Gastrocnemius medialis (tissue), 4 donors: ENCODE results near the gene ACTA2. TPM values are rescaled to one million over a fixed set of nuclear protein-coding genes. Genes with fewer than 3 reads are reported as not detected.

ENCODE experiments used
- ATAC-seq, 2 donors: fragments of 150-250 bp; one replicate each; pipeline ENCODE4 v1.9.1; 2016
- DNase-seq, 2 donors: peaks; one replicate each; pipeline ENCODE4 v3.0.0-alpha.2; 2019
- H3K27ac ChIP-seq, 4 donors: fragments of 200-600 bp; sonication (generic); 1 replicate in 1 of 4; 2 replicates in 3 of 4; pipeline ENCODE4 v1.5.1; 2016 to 2018; ENCODE audit warnings: mild to moderate bottlenecking in 2 of 4, moderate library complexity in 1 of 4
- H3K27me3 ChIP-seq, 3 donors: fragments of 200-600 bp; sonication (generic) in 2 of 3; 1 replicate in 1 of 3; 2 replicates in 2 of 3; pipeline versions ENCODE4 v1.5.1 to v1.6.0; 2016 to 2019; ENCODE audit warnings: mild to moderate bottlenecking in 1 of 3, moderate library complexity in 1 of 3
- H3K36me3 ChIP-seq, 2 donors: fragments of 200-600 bp; sonication (generic) in 1 of 2; one replicate each; pipeline ENCODE4 v1.5.1; 2017 to 2018
- H3K4me1 ChIP-seq, 2 donors: fragments of 200-600 bp; sonication (generic) in 1 of 2; one replicate each; pipeline ENCODE4 v1.5.1; 2016 to 2017; ENCODE audit warnings: mild to moderate bottlenecking in 2 of 2
- H3K4me3 ChIP-seq, 4 donors: fragments of 200-600 bp; sonication (generic) in 3 of 4; 1 replicate in 1 of 4; 2 replicates in 3 of 4; pipeline ENCODE4 v1.5.1; 2016 to 2019; ENCODE audit warnings: mild to moderate bottlenecking in 2 of 4
- H3K9me3 ChIP-seq, 3 donors: fragments of 200-600 bp; sonication (generic) in 2 of 3; 1 replicate in 1 of 3; 2 replicates in 2 of 3; pipeline ENCODE4 v1.5.1; 2016 to 2019
- CTCF ChIP-seq, 5 experiments: fragments of 450-650 bp in 3 of 5; fragments of 200-600 bp in 2 of 5; sonication (generic) in 2 of 5; IDR thresholded peaks in 4 of 5; conservative IDR thresholded peaks in 1 of 5; 1 replicate in 4 of 5; 2 replicates in 1 of 5; pipeline ENCODE4 v1.5.1; 2016 to 2019; ENCODE audit warnings: antibody characterized with exemption in 5 of 5, mild to moderate bottlenecking in 3 of 5, moderate library complexity in 3 of 5
- POLR2A ChIP-seq, 2 donors: fragments of 450-650 bp; IDR thresholded peaks; one replicate each; pipeline ENCODE4 v1.6.1; 2017; ENCODE audit warnings: antibody characterized with exemption in 2 of 2, mild to moderate bottlenecking in 2 of 2, moderate library complexity in 2 of 2
- in situ Hi-C, 4 donors: fragments of 200-750 bp; cut with MboI; loops; one replicate each; pipeline versions ENCODE4 v1.15.0 to v1.8.0; 2017; ENCODE audit warnings: low sequenced_read_pairs in 4 of 4
- intact Hi-C: fragments of 100-400 bp; cut with DNase I; formaldehyde crosslinking; loops from one replicate; pipeline ENCODE4 v1.15.1; 2023; ENCODE audit warnings: low total_unique reads
- total RNA-seq, 4 donors: library from RNA; depleted of rRNA; stranded (reverse); fragments of >200 nt; gene quantifications; one replicate each; pipeline versions ENCODE4 v1.1.0 to v1.2.3, GENCODE V29; 2016

The ACTA2 gene
- total RNA-seq, 4 donors from 2014 or later = 23.4 to 119 (median 74.2) TPM

- H3K36me3 ChIP-seq = no peaks in the 10 kb centered on the region
- no peak overlapping the region for H3K4me3 ChIP-seq
- H3K9me3 ChIP-seq = no peaks in the 10 kb centered on the region
- H3K27me3 ChIP-seq = no peaks in the 10 kb centered on the region
- in situ Hi-C loops = no loop called here
- no peak for ATAC-seq
- intact Hi-C loops = no loop called here
- no peak for DNase-seq
- H3K4me1 ChIP-seq = peaks cover 13 to 21% of the 10 kb centered on the region in 2 donors
- TF ChIP-seq POLR2A (IDR thresholded peaks at IDR 0.05) (no peak), CTCF (IDR thresholded peaks at IDR 0.05 in 4 of 5, conservative IDR thresholded peaks at IDR 0.05 in 1 of 5) (no peak)
- H3K27ac ChIP-seq = no peak overlapping the region
Measured at GRCh38 chr10:88923520-88923919, 29.1 kb downstream of the ACTA2 start.

- in situ Hi-C loops (no loop called here), intact Hi-C loops (no loop called here)
- Histone ChIP-seq H3K4me3 (no peak overlapping the region), H3K9me3 (no peaks in the 10 kb centered on the region), H3K27me3 (no peaks in the 10 kb centered on the region), H3K4me1 (peaks cover 11 to 13% of the 10 kb centered on the region in 2 donors), H3K36me3 (no peaks in the 10 kb centered on the region), H3K27ac (no peak overlapping the region)
- ATAC-seq (no peak), DNase-seq (no peak)
- no peak for TF ChIP-seq POLR2A (IDR thresholded peaks at IDR 0.05)
- TF ChIP-seq CTCF (IDR thresholded peaks at IDR 0.05 in 4 of 5, conservative IDR thresholded peaks at IDR 0.05 in 1 of 5) = no peak
Measured at GRCh38 chr10:88922041-88922440, 30.5 kb downstream of the ACTA2 start.

GRCh38 chr10:88920986-88921593 lies 31.5 kb downstream of the ACTA2 start:
- Histone ChIP-seq H3K36me3 (no peaks in the 10 kb centered on the region), H3K27me3 (no peaks in the 10 kb centered on the region), H3K4me3 (no peak overlapping the region), H3K27ac (no peak overlapping the region), H3K4me1 (peaks cover 6 to 7% of the 10 kb centered on the region in 2 donors), H3K9me3 (no peaks in the 10 kb centered on the region)
- no peak for DNase-seq
- TF ChIP-seq CTCF (IDR thresholded peaks at IDR 0.05 in 4 of 5, conservative IDR thresholded peaks at IDR 0.05 in 1 of 5) = no peak
- no peak for TF ChIP-seq POLR2A (IDR thresholded peaks at IDR 0.05)
- intact Hi-C loops = no loop called here
- ATAC-seq = no peak
- in situ Hi-C loops = no loop called here

GRCh38 chr10:88920198-88920597 lies 32.4 kb downstream of the ACTA2 start:
- DNase-seq = no peak
- Histone ChIP-seq H3K27ac (no peak overlapping the region), H3K27me3 (no peaks in the 10 kb centered on the region), H3K9me3 (no peaks in the 10 kb centered on the region), H3K36me3 (no peaks in the 10 kb centered on the region), H3K4me3 (no peak overlapping the region), H3K4me1 (peaks cover 0 to 5% of the 10 kb centered on the region in 2 donors)
- no peak for ATAC-seq
- TF ChIP-seq POLR2A (IDR thresholded peaks at IDR 0.05) (no peak), CTCF (IDR thresholded peaks at IDR 0.05 in 4 of 5, conservative IDR thresholded peaks at IDR 0.05 in 1 of 5) (no peak)
- in situ Hi-C loops (no loop called here), intact Hi-C loops (no loop called here)

GRCh38 chr10:88919041-88919440 lies 33.5 kb downstream of the ACTA2 start:
- intact Hi-C loops (no loop called here), in situ Hi-C loops (no loop called here)
- H3K27me3 ChIP-seq = no peaks in the 10 kb centered on the region
- H3K4me3 ChIP-seq = no peak overlapping the region
- H3K4me1 ChIP-seq = peaks cover 0 to 5% of the 10 kb centered on the region in 2 donors
- no peak for ATAC-seq
- no peak for DNase-seq
- no peak overlapping the region for H3K27ac ChIP-seq
- H3K36me3 ChIP-seq = no peaks in the 10 kb centered on the region
- H3K9me3 ChIP-seq = no peaks in the 10 kb centered on the region
- TF ChIP-seq CTCF (IDR thresholded peaks at IDR 0.05 in 4 of 5, conservative IDR thresholded peaks at IDR 0.05 in 1 of 5) (no peak), POLR2A (IDR thresholded peaks at IDR 0.05) (no peak)
